Peyer's patch (tissue), 4 donors: Measurements from ENCODE around the gene ENDOU.

ENCODE experiments used
- POLR2A ChIP-seq, 2 donors: fragments of 450-650 bp; IDR thresholded peaks; one replicate each; pipeline ENCODE4 v1.5.1; 2017; ENCODE audit warnings: antibody characterized with exemption in 2 of 2, mild to moderate bottlenecking in 2 of 2, moderate library complexity in 2 of 2
- TF ChIP-seq, protein P1 (sequence below), 6 experiments: fragments of 450-650 bp in 4 of 6; fragments of 200-600 bp in 2 of 6; sonication (generic) in 1 of 6; IDR thresholded peaks; one replicate each; pipeline ENCODE4 v1.5.1; 2017 to 2019; ENCODE audit warnings: antibody characterized with exemption in 6 of 6, mild to moderate bottlenecking in 3 of 6, moderate library complexity in 1 of 6

DNA sequence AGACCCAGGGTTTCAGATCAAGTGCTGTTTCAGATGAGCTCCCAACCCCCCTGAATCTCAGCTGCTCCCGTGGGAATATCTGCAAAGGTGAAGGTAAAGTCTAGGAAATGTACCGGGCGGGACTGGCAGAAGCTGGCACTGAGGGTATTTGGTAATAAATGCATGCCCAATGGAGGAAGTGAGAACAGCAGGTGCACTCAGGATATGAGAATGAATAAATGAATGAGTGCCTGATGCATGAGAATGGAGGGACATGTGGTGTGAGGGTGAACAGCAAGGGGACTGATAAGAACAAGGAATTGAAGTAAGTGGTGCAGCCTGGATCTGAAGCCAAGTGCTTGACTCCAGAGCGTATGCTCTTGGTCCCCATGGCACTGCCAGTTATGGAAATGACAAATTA, 21.8 kb upstream of the ENDOU start:
- TF ChIP-seq, protein P1, sequence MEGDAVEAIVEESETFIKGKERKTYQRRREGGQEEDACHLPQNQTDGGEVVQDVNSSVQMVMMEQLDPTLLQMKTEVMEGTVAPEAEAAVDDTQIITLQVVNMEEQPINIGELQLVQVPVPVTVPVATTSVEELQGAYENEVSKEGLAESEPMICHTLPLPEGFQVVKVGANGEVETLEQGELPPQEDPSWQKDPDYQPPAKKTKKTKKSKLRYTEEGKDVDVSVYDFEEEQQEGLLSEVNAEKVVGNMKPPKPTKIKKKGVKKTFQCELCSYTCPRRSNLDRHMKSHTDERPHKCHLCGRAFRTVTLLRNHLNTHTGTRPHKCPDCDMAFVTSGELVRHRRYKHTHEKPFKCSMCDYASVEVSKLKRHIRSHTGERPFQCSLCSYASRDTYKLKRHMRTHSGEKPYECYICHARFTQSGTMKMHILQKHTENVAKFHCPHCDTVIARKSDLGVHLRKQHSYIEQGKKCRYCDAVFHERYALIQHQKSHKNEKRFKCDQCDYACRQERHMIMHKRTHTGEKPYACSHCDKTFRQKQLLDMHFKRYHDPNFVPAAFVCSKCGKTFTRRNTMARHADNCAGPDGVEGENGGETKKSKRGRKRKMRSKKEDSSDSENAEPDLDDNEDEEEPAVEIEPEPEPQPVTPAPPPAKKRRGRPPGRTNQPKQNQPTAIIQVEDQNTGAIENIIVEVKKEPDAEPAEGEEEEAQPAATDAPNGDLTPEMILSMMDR (IDR thresholded peaks at IDR 0.05) = no peak
- no peak for TF ChIP-seq POLR2A (IDR thresholded peaks at IDR 0.05)
